CD14-positive monocyte (primary cell): Measurements from ENCODE around the gene ELANE. TPM values are rescaled to one million over a fixed set of nuclear protein-coding genes. Genes with fewer than 3 reads are reported as not detected.

Experiments
- DNase-seq, 3 donors: peaks; one replicate each; pipeline ENCODE4 v3.0.0-alpha.2; 2011 to 2022
- H2AFZ ChIP-seq: 2 replicates; pipeline ENCODE4 v1.6.0; 2012; ENCODE audit warnings: mild to moderate bottlenecking, low read depth, low read length, inconsistent platforms; ENCODE audit not compliant: insufficient read depth, poor library complexity, severe bottlenecking
- H3K27ac ChIP-seq, 2 donors: 1 replicate in 1 of 2; 2 replicates in 1 of 2; pipeline ENCODE4 v1.5.1; 2012 to 2013; ENCODE audit warnings: low read length in 2 of 2, control low read depth in 1 of 2, inconsistent platforms in 1 of 2, low read depth in 1 of 2, mild to moderate bottlenecking in 1 of 2
- H3K27me3 ChIP-seq, 2 donors: one replicate each; pipeline versions ENCODE4 v1.6.0 to v1.6.1; 2011 to 2013; ENCODE audit warnings: low read length in 2 of 2; ENCODE audit not compliant: control insufficient read depth in 2 of 2, insufficient read depth in 2 of 2
- H3K36me3 ChIP-seq, 2 donors: replicated peaks in 1 of 2; 1 replicate in 1 of 2; 2 replicates in 1 of 2; pipeline versions ENCODE4 v1.5.1 to v1.6.1; 2012 to 2013; ENCODE audit warnings: low read length in 2 of 2, control low read depth in 1 of 2, inconsistent platforms in 1 of 2, mild to moderate bottlenecking in 1 of 2; ENCODE audit not compliant: insufficient read depth in 2 of 2, control insufficient read depth in 1 of 2
- H3K4me1 ChIP-seq, 2 donors: 1 replicate in 1 of 2; 2 replicates in 1 of 2; pipeline versions ENCODE4 v1.5.1 to v1.6.1; 2012 to 2013; ENCODE audit warnings: low read length in 2 of 2, control low read depth in 1 of 2, inconsistent platforms in 1 of 2, mild to moderate bottlenecking in 1 of 2, moderate library complexity in 1 of 2; ENCODE audit not compliant: insufficient read depth in 2 of 2, control insufficient read depth in 1 of 2
- H3K4me2 ChIP-seq: replicated peaks from 2 replicates; pipeline ENCODE3; 2012; ENCODE audit warnings: low read length, moderate library complexity, mild to moderate bottlenecking; ENCODE audit not compliant: poor library complexity, severe bottlenecking; ENCODE audit errors: extremely low read depth
- H3K4me3 ChIP-seq, 3 experiments: fragments of 200-600 bp in 1 of 3; sonication (generic) in 1 of 3; replicated peaks in 1 of 3; 1 replicate in 2 of 3; 2 replicates in 1 of 3; pipeline ENCODE4 v1.5.1; 2011 to 2013; ENCODE audit warnings: low read length in 3 of 3, mild to moderate bottlenecking in 3 of 3, control low read depth in 2 of 3, low read depth in 2 of 3, inconsistent platforms in 1 of 3, moderate library complexity in 1 of 3
- H3K79me2 ChIP-seq: 2 replicates; pipeline ENCODE4 v1.6.0; 2012; ENCODE audit warnings: mild to moderate bottlenecking, control low read depth, inconsistent platforms, low read length, moderate library complexity; ENCODE audit not compliant: insufficient read depth
- H3K9ac ChIP-seq: 2 replicates; pipeline ENCODE4 v1.6.0; 2017; ENCODE audit warnings: low read length, mild to moderate bottlenecking; ENCODE audit not compliant: insufficient read depth, poor library complexity, severe bottlenecking
- H3K9me3 ChIP-seq, 2 donors: replicated peaks in 1 of 2; 1 replicate in 1 of 2; 2 replicates in 1 of 2; pipeline versions ENCODE4 v1.5.1 to v1.6.1; 2012 to 2013; ENCODE audit warnings: low read length in 2 of 2, control low read depth in 1 of 2; ENCODE audit not compliant: control insufficient read depth in 1 of 2, insufficient read depth in 1 of 2
- H4K20me1 ChIP-seq: 2 replicates; pipeline ENCODE4 v1.6.0; 2012; ENCODE audit warnings: mild to moderate bottlenecking, low read length, control low read depth, moderate library complexity; ENCODE audit not compliant: insufficient read depth
- H3K27ac Mint-ChIP-seq, 7 donors: one replicate each; pipeline ENCODE4 v1.8.0; 2020; ENCODE audit warnings: mild to moderate bottlenecking in 7 of 7, mixed read lengths in 7 of 7, moderate library complexity in 6 of 7, inconsistent platforms in 2 of 7
- H3K27me3 Mint-ChIP-seq, 3 donors: one replicate each; pipeline ENCODE4 v1.8.0; 2021 to 2022; ENCODE audit warnings: low read depth in 3 of 3, mild to moderate bottlenecking in 3 of 3, mixed read lengths in 3 of 3, moderate library complexity in 3 of 3, inconsistent platforms in 1 of 3
- H3K36me3 Mint-ChIP-seq, 2 donors: one replicate each; pipeline ENCODE4 v1.8.0; 2020; ENCODE audit warnings: mixed read lengths in 2 of 2, inconsistent platforms in 1 of 2, mild to moderate bottlenecking in 1 of 2
- H3K4me1 Mint-ChIP-seq: one replicate; pipeline ENCODE4 v1.8.0; 2020; ENCODE audit warnings: mild to moderate bottlenecking, mixed read lengths
- H3K4me3 Mint-ChIP-seq, 2 donors: one replicate each; pipeline ENCODE4 v1.8.0; 2020; ENCODE audit warnings: mild to moderate bottlenecking in 2 of 2, mixed read lengths in 2 of 2, moderate library complexity in 1 of 2
- H3K9me3 Mint-ChIP-seq, 7 donors: one replicate each; pipeline ENCODE4 v1.8.0; 2020 to 2022; ENCODE audit warnings: mixed read lengths in 7 of 7, mild to moderate bottlenecking in 6 of 7, moderate library complexity in 6 of 7, inconsistent platforms in 2 of 7
- WGBS: methylation state at CpG from one replicate; pipeline ENCODE4 v1.1.5; 2013; ENCODE audit warnings: missing lambda C conversion rate; ENCODE audit not compliant: insufficient coverage; 5-methylcytosine and 5-hydroxymethylcytosine counted together
- intact Hi-C, 2 donors: fragments of 100-400 bp; cut with micrococcal nuclease; formaldehyde crosslinking; loops; one replicate each; pipeline versions ENCODE4 v1.15.0 to v1.15.1; 2023
- polyA plus RNA-seq, 3 donors: library from polyadenylated mRNA; depleted of rRNA in 1 of 3; unstranded in 2 of 3; stranded (reverse) in 1 of 3; fragments of 300-500 nt in 2 of 3; fragments of >200 nt in 1 of 3; fragmentation: Illumina TruSeq in 2 of 3; gene quantifications; 1 replicate in 2 of 3; 2 replicates in 1 of 3; pipeline ENCODE4 v1.2.3, GENCODE V29; 2012 to 2021
- small RNA-seq: library from RNA; depleted of rRNA; stranded (forward); fragments of <200 nt; gene quantifications from one replicate; pipeline ENCODE3, GENCODE V24; 2012; ENCODE audit warnings: low read depth; ENCODE audit not compliant: insufficient read length
- TF ChIP-seq, protein P1 (sequence below): fragments of 200-600 bp; IDR thresholded peaks from one replicate; pipeline ENCODE4 v1.8.0; 2022; ENCODE audit warnings: antibody characterized with exemption, mild to moderate bottlenecking

Gene ELANE
- polyA plus RNA-seq, 3 donors: 0.61 to 2.0 (median 1.3) TPM

DNA sequence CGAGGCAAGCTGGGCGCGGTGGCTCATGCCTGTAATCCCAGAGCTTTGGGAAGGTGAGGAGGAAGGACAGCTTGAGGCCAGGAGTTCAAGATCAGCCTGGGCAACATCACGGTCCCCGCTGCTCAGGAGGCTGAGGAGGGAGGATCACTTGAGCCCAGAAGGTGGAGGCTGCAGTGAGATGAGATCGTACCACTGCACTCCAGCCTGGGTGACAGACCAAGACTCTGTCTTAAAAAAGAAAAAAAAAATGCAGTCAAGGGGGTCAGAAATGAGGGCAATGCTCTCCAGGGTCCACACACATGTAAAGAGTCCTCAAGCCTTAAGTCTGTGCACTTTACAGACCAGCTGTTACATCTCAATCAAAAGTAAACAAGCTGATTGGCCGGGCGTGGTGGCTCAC is 52.4 kb downstream of the ELANE start:
- H3K79me2 ChIP-seq: peaks cover 58% of the 10 kb centered on the region
- no peak for DNase-seq
- Mint-ChIP-seq H3K4me3 (no peak overlapping the region), H3K9me3 (no peaks in the 10 kb centered on the region), H3K4me1 (peaks cover 33% of the 10 kb centered on the region), H3K27ac (peak overlapping the region in 2 of 7 donors; percentile 29 to 63), H3K27me3 (peaks cover 0 to 2% (median 0%) of the 10 kb centered on the region in 3 donors), H3K36me3 (peaks cover 20 to 58% of the 10 kb centered on the region in 2 donors)
- H3K4me2 ChIP-seq: no peak overlapping the region
- H4K20me1 ChIP-seq: peaks cover 75% of the 10 kb centered on the region
- TF ChIP-seq, protein P1, sequence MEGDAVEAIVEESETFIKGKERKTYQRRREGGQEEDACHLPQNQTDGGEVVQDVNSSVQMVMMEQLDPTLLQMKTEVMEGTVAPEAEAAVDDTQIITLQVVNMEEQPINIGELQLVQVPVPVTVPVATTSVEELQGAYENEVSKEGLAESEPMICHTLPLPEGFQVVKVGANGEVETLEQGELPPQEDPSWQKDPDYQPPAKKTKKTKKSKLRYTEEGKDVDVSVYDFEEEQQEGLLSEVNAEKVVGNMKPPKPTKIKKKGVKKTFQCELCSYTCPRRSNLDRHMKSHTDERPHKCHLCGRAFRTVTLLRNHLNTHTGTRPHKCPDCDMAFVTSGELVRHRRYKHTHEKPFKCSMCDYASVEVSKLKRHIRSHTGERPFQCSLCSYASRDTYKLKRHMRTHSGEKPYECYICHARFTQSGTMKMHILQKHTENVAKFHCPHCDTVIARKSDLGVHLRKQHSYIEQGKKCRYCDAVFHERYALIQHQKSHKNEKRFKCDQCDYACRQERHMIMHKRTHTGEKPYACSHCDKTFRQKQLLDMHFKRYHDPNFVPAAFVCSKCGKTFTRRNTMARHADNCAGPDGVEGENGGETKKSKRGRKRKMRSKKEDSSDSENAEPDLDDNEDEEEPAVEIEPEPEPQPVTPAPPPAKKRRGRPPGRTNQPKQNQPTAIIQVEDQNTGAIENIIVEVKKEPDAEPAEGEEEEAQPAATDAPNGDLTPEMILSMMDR: no peak
- H3K9ac ChIP-seq: no peak overlapping the region
- no peak overlapping the region for H2AFZ ChIP-seq
- intact Hi-C loops: no loop called here
- H3K27ac ChIP-seq: no peak overlapping the region
- WGBS: 100% methylated on average over 6 of the region's 8 CpGs
- H3K27me3 ChIP-seq: no peaks in the 10 kb centered on the region
- no peaks in the 10 kb centered on the region for H3K9me3 ChIP-seq
- no peak overlapping the region for H3K4me3 ChIP-seq
- H3K36me3 ChIP-seq: peaks cover 12 to 20% of the 10 kb centered on the region in 2 donors
- peaks cover 28 to 30% of the 10 kb centered on the region in 2 donors for H3K4me1 ChIP-seq

Small RNAs within 50 kb of the gene (small RNA-seq; reads per million reads assigned to genes)
- gene MIR3187 (not detected), gene RNU6-9 (20.6 reads per million, percentile 87 among the genes with 10 or more reads in this experiment)

Other genes with a start within 250 kb of the ELANE start
- 10 to 100 TPM; 16.2 to 40.5 (median 17.6) TPM for gene POLRMT, start 218.8 kb upstream of the ELANE start, polyA plus RNA-seq
- not detected for gene FGF22, start 212.4 kb upstream of the ELANE start, polyA plus RNA-seq
- 10 to 100 TPM; 29.1 to 51.6 (median 31.6) TPM for gene RNF126, start 189.1 kb upstream of the ELANE start, polyA plus RNA-seq
- gene FSTL3, start 175.9 kb upstream of the ELANE start, polyA plus RNA-seq: 10 to 100 TPM in 1 of 3 donors, 1 to 10 TPM in 2; 2.5 to 42.1 (median 5.2) TPM
- gene PRSS57, start 156.9 kb upstream of the ELANE start, polyA plus RNA-seq: 1 to 10 TPM in 1 of 3 donors, under 1 TPM in 2; 0.16 to 1.4 (median 0.78) TPM
- gene PALM, start 143.4 kb upstream of the ELANE start, polyA plus RNA-seq: under 1 TPM in 1 of 3 donors, not detected in 2; 0.23 TPM
- not detected for gene MISP, start 101.2 kb upstream of the ELANE start, polyA plus RNA-seq
- gene PTBP1, start 54.9 kb upstream of the ELANE start, polyA plus RNA-seq: 100 to 1,000 TPM in 1 of 3 donors, 10 to 100 TPM in 2; 62.4 to 117 (median 81.6) TPM
- gene PLPPR3, start 30.3 kb upstream of the ELANE start, polyA plus RNA-seq: 1 to 10 TPM in 1 of 3 donors, not detected in 2; 1.2 TPM
- gene AZU1, start 24.5 kb upstream of the ELANE start, polyA plus RNA-seq: 1 to 10 TPM; 2.7 to 5.7 (median 4.3) TPM
- gene PRTN3, start 11.3 kb upstream of the ELANE start, polyA plus RNA-seq: under 1 TPM in 1 of 3 donors, not detected in 2; 0.11 TPM
- gene CFD, start 7.4 kb downstream of the ELANE start, polyA plus RNA-seq: 100 to 1,000 TPM; 272 to 862 (median 654) TPM
- gene MED16, start 40.9 kb downstream of the ELANE start, polyA plus RNA-seq: 10 to 100 TPM; 20.7 to 37.4 (median 32.8) TPM
- gene RNU6-9, start 41.2 kb downstream of the ELANE start, polyA plus RNA-seq: not detected
- 10 to 100 TPM; 70.8 to 99.9 (median 78.7) TPM for gene R3HDM4, start 60.9 kb downstream of the ELANE start, polyA plus RNA-seq
- gene KISS1R, start 65.0 kb downstream of the ELANE start, polyA plus RNA-seq: not detected
- 10 to 100 TPM in 1 of 3 donors, 1 to 10 TPM in 2; 2.1 to 41.6 (median 3.2) TPM for gene ARID3A, start 73.7 kb downstream of the ELANE start, polyA plus RNA-seq
- gene WDR18, start 132.0 kb downstream of the ELANE start, polyA plus RNA-seq: 10 to 100 TPM; 21.3 to 52.7 (median 49.9) TPM
- gene GRIN3B, start 148.1 kb downstream of the ELANE start, polyA plus RNA-seq: under 1 TPM in 2 of 3 donors, not detected in 1; 0.13 to 0.27 TPM
- gene TMEM259, start 168.8 kb downstream of the ELANE start, polyA plus RNA-seq: 100 to 1,000 TPM in 1 of 3 donors, 10 to 100 TPM in 2; 37.4 to 417 (median 45.0) TPM
- gene RNU6-2, start 169.2 kb downstream of the ELANE start, polyA plus RNA-seq: not detected
- gene CNN2, start 174.3 kb downstream of the ELANE start, polyA plus RNA-seq: 100 to 1,000 TPM in 2 of 3 donors, 10 to 100 TPM in 1; 69.9 to 213 (median 144) TPM
- gene ABCA7, start 187.8 kb downstream of the ELANE start, polyA plus RNA-seq: 100 to 1,000 TPM in 1 of 3 donors, 1 to 10 TPM in 2; 1.7 to 104 (median 7.8) TPM
- 100 to 1,000 TPM; 108 to 308 (median 137) TPM for gene ARHGAP45, start 214.9 kb downstream of the ELANE start, polyA plus RNA-seq
- 100 to 1,000 TPM; 183 to 222 (median 195) TPM for gene POLR2E, start 243.1 kb downstream of the ELANE start, polyA plus RNA-seq